A549 (cell line): Measurements from ENCODE around the gene ABCA7.

Experiments
- CBX2 ChIP-seq: fragments of 200-600 bp; sonication (generic); IDR thresholded peaks from 2 replicates; pipeline ENCODE4 v1.6.1; 2016; ENCODE audit warnings: low read depth, mild to moderate bottlenecking, borderline replicate concordance
- CTCF ChIP-seq: fragments of >200 bp; sonication (Bioruptor Twin); formaldehyde crosslinking; IDR thresholded peaks from 3 replicates; pipeline ENCODE4 v1.5.1; 2016
- JUNB ChIP-seq: fragments of >200 bp; sonication (Bioruptor Twin); formaldehyde crosslinking; IDR thresholded peaks from 2 replicates; pipeline ENCODE4 v1.6.1; 2016
- KDM5A ChIP-seq: fragments of 200-600 bp; sonication (generic); IDR thresholded peaks from 2 replicates; pipeline ENCODE4 v1.6.1; 2016; ENCODE audit warnings: antibody characterized with exemption, mild to moderate bottlenecking
- MAZ ChIP-seq: fragments of 150-350 bp; IDR thresholded peaks from 2 replicates; pipeline ENCODE4 v1.6.1; 2014; ENCODE audit warnings: antibody characterized with exemption, low read depth, low read length, borderline replicate concordance
- PHF8 ChIP-seq: fragments of 200-600 bp; sonication (generic); IDR thresholded peaks from 2 replicates; pipeline ENCODE4 v1.6.1; 2016; ENCODE audit warnings: low read depth, mild to moderate bottlenecking, antibody characterized with exemption, moderate library complexity, borderline replicate concordance
- POLR2A ChIP-seq: IDR thresholded peaks from 2 replicates; pipeline ENCODE4 v1.6.1; 2012; ENCODE audit warnings: mild to moderate bottlenecking, low read length
- REST ChIP-seq: fragments of 200-600 bp; sonication (generic); IDR thresholded peaks from 2 replicates; pipeline ENCODE4 v1.6.1; 2016; ENCODE audit warnings: antibody characterized with exemption, mild to moderate bottlenecking, moderate library complexity
- TP53 ChIP-seq: fragments of 250-450 bp; sonication (Bioruptor Pico); IDR thresholded peaks from 2 replicates; pipeline ENCODE4 v1.5.0; 2021; ENCODE audit warnings: mild to moderate bottlenecking, moderate library complexity

DNA sequence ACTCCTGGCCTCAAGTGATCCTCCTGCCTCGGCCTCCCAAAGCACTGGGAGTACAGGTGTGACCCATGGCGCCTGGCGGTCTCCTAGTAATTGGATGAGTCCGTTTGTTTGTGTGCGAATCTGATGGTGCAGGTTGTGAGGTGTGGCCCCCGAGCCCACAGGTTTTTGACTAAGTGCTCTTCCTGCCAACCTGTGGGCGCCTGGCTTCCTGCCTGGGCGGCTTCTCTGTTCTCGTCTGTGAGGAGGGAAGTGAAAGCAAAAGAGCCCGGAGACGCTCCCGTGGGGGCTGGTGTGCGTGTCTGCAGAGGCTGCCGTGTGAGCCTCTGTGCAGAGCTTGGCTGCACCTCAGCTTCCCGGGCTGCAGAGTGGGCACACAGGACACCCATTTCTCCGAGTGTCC lies 37.0 kb downstream of the ABCA7 start:
- no peak for TF ChIP-seq CTCF
- no peak for TF ChIP-seq MAZ
- no peak for TF ChIP-seq PHF8
- TF ChIP-seq JUNB, result no peak
- no peak for TF ChIP-seq TP53
- TF ChIP-seq KDM5A, result no peak
- no peak for TF ChIP-seq REST
- TF ChIP-seq POLR2A, result no peak
- no peak for TF ChIP-seq CBX2
